Tongue (tissue), 3 donors: ENCODE measurements around the gene ABHD16B. TPM values are rescaled to one million over a fixed set of nuclear protein-coding genes. Genes with fewer than 3 reads are reported as not detected.

Experiments
- DNase-seq: peaks from one replicate; pipeline ENCODE4 v3.0.0-alpha.2; 2015
- small RNA-seq: library from RNA; depleted of rRNA; stranded (forward); fragments of <200 nt; gene quantifications from one replicate; pipeline ENCODE3, GENCODE V24; 2014; ENCODE audit warnings: low replicate concordance
- total RNA-seq: library from RNA; depleted of rRNA; stranded (reverse); fragments of >200 nt; gene quantifications from one replicate; pipeline ENCODE4 v1.2.3, GENCODE V29; 2014

Gene ABHD16B
- total RNA-seq, 1 donor from 2014 or later = not detected

DNA sequence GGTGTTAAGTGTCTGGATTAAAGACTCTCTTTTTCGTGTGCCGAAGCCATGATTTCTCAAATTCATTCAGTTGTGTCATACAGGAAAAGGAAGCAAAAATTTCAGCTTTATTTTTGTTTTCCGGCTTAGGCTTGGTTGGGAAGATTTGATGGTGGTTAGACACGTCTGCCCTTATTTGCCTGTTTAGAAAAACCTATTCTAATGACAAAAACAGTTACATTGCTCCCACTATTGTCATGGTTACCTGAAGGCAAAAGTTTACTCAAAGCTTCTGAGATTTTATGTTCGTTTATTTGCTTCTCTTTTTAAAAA lies 34.6 kb downstream of the ABHD16B start:
- peak; percentile 60 for DNase-seq

DNA sequence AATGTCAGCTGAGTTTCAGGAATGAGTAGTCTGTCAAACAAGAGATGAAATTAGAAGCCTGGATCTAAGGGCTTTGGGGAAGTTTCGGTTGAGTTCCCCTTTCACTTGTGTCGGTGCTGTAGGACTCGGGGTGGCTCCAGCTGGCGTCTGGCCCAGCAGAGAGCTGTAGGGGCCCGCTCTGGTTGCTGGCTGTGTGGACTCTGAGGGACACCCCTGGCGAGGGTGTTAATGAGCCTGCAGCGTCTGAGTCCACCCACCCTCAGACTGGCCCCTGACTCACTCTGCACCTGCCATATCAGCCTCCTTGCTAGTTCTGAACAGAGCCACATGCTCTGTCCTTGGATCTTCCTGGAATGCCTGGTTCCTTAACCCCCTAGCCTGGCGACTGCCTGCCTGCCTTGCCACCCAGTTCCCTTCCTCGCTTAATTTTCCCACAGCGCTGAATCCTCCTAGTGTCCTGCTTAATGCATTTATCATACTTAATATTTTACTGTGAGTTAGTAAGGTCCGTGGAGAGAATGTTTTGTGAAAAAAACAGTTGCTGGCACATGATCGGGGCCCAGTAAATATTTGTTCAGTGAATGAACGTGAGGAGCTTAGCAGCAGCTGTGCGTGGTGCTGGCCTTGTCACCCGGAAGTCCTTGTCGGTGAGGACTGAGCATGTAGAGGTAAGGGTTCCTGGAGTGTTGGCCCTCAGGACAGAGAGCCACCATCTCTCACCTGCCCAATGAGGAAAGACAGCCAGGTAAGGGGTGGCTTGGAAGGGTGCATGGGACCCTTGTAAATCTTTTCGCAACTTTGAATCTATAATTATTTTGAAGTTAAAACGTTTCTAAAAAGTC lies 35.2 kb downstream of the ABHD16B start:
- peak; percentile 69 for DNase-seq

DNA sequence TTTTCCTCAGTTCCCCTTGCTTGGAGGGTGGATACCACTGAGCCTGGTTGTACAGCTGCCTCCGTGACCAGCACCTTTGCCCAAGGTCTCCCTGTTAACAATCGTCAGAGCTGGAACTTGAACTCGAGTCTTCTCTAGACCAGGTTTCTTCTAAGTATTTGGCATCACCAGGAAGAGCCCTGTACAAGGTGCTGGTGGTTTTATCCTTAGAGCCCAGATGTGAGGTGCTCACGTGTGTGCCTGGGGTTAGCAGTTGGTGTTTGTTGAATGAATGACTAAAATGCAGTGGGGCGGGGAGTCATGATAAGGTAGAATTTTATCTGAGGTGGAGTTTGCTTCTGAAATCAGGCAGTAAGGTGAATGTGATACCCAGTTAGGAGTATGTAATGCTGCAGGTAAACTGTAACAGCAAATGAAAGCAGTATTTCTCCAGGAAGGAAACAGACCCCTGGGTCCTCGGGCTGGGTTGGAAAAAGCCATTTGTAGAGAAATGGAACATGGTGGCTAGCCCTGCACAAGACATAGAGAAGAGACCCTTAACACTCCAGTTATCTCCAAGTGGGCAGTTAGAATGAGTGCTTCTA lies 36.8 kb downstream of the ABHD16B start:
- DNase-seq = no peak

DNA sequence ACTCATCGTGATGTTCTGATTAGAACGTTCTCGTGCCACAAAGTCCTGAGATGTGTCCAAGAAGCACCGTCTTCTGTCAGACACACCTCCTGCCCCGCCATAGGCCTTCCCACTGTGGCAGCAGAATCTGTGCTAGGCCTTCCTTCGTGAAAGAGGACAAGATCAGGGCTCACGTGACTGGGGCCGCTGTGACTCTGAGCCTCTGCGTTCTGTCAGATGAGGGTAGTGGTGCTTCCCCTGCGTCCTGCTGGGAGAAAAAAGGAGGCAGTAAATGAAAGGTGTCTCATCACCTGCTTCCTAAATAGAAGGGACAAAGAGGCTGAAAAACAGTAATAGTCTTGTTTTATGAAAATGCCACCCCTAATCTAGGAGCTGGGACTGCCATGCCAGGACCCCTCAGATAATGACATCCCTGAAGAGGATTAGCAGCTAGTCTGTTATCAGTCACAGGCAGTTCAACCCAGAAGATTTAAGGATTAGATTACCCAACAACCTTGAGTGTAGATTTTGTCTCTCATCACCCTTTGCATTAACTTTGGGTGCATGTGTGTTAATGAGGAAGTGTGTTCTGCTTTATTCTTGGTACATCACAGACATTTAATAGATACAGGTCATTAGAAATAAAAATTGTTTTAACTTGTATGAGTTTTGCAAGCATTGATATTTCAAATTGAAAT lies 37.7 kb downstream of the ABHD16B start:
- no peak for DNase-seq

DNA sequence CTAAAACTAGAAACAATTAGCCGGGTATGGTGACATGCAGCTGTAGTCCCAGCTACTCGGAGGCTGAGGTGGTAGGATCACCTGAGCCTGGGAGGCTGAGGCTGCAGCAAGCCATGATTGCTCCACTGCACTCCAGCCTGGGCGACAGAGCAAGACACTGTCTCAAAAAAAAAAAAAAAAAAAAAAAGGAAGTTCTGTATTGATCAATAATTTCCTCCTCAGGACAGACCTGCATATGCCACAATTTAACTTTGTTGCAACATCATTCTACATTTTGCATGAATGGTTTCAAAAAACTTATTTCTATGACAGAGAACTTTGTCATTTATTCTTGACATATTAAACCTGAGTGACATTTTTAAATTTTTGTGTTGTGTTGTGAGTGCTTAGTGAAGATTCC lies 39.1 kb downstream of the ABHD16B start:
- no peak for DNase-seq

DNA sequence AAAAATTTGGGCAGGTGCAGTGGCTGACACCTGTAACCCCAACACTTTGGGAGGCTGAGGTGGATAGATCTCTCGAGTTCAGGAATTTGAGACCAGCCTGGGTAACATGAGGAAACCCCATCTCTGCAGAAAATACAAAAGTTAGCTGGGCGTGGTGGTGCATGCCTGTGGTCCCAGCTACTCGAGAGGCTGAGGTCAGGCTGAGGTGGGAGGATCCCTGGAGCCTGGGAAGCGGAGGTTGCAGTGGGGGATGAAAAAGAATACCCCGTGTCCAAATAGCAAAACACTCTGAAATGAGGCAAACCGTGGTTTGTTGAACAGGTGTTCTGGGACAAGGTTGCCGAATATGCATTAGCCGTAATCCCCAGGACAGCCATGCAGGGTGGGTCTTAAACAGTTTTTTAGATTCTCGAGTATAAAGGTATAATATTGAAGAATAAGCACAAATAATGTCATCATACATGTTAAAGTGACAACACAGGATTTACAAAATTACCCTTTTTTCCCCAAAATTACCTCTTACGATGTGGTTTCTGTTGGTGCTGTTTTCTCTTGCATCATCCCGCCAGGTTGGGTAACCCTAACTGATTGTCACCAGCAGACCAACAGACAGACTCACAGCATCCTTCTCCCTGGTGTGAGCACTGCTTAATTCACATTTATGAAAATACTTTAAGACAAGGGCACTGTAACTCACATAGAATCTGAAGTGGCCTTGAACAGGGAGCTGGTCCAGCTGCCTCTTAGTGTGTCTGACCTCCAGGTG lies 42.7 kb downstream of the ABHD16B start:
- no peak for DNase-seq

DNA sequence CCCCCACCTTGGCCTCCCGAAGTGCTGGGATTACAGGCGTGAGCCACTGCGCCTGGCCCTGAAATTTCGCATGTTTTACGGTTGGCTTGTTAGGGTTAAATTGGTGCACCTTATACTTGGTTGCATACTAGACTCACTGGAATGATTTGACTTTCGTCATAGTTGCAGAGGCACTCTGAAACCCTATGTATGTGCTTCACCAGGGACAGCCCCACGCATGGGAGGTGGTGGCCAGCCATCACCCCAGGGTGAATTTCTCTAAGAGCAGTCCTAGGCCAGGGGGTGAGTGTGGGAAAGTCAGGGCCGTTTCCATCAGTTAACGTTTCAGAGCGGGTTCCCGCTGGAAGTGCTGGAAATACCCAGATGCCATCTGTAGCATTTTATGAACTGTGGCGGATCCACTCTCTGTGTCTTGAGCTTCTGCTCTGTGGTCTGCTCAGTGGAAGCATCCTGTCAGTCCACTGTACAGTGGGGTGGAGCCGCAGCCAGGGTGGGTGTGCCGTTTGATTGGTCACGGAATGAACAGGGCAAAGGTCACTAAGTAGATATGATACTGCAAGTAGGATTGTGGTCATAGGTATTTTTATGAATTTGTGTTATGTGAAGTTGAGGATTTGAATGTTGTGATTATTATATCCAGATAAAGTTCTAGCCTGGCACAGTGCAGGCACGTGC lies 46.8 kb downstream of the ABHD16B start:
- DNase-seq = no peak

DNA sequence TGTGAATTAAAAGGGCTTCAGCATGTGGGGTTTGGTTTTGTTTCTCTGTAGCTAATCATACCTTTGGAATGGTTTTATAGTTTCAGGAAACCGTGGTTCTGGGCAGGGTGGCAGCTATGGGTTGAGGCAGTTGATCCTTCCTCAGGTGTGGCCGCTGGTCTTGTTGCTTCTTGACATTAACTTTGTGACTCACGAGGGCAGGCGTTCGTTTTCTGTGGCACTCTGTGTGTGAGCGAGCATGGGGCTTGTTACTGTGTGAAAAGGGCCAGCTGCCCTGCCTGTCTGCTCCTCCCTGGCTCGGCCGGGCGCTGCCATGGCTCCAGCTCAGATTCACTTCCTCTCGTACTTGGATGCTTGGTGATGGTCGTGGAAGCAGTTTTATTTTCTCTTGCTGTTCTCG lies 49.9 kb downstream of the ABHD16B start:
- peak; percentile 50 for DNase-seq

Small RNAs within 50 kb of the gene (small RNA-seq; reads per million reads assigned to genes)
- gene RNU1-134P = 0.18 reads per million, percentile 16 among the genes with 10 or more reads in this experiment

Other genes with a start within 250 kb of the ABHD16B start
- 9.9 TPM for gene GMEB2, start 234.4 kb upstream of the ABHD16B start, total RNA-seq
- 15.6 TPM for gene STMN3, start 208.1 kb upstream of the ABHD16B start, total RNA-seq
- 9.2 TPM for gene RTEL1, start 203.2 kb upstream of the ABHD16B start, total RNA-seq
- gene TNFRSF6B, start 164.8 kb upstream of the ABHD16B start, total RNA-seq = 1.1 TPM
- 36.3 TPM for gene ARFRP1, start 153.5 kb upstream of the ABHD16B start, total RNA-seq
- gene ZGPAT, start 153.5 kb upstream of the ABHD16B start, total RNA-seq = 14.1 TPM
- gene LIME1, start 124.8 kb upstream of the ABHD16B start, total RNA-seq = 6.8 TPM
- gene SLC2A4RG, start 121.7 kb upstream of the ABHD16B start, total RNA-seq = 67.0 TPM
- 28.6 TPM for gene ZBTB46, start 30.2 kb upstream of the ABHD16B start, total RNA-seq
- gene TPD52L2, start 3.8 kb downstream of the ABHD16B start, total RNA-seq = 62.0 TPM
- 37.6 TPM for gene DNAJC5, start 33.6 kb downstream of the ABHD16B start, total RNA-seq
- gene UCKL1, start 94.9 kb downstream of the ABHD16B start, total RNA-seq = 48.7 TPM
- 15.3 TPM for gene ZNF512B, start 108.4 kb downstream of the ABHD16B start, total RNA-seq
- gene SAMD10, start 118.1 kb downstream of the ABHD16B start, total RNA-seq = 2.6 TPM
- 62.5 TPM for gene PRPF6, start 119.6 kb downstream of the ABHD16B start, total RNA-seq
- gene C20orf204, start 174.7 kb downstream of the ABHD16B start, total RNA-seq = 0.82 TPM
- 17.6 TPM for gene SOX18, start 188.1 kb downstream of the ABHD16B start, total RNA-seq
- gene TCEA2, start 201.7 kb downstream of the ABHD16B start, total RNA-seq = 22.8 TPM
- gene RGS19, start 218.0 kb downstream of the ABHD16B start, total RNA-seq = 7.7 TPM
- 0.62 TPM for gene OPRL1, start 218.6 kb downstream of the ABHD16B start, total RNA-seq
- gene LKAAEAR1, start 222.9 kb downstream of the ABHD16B start, total RNA-seq = not detected
- not detected for gene NPBWR2, start 246.1 kb downstream of the ABHD16B start, total RNA-seq